K562 (cell line): ENCODE data around the gene GASK1B.

Experiments used
- CTCF ChIP-seq, 3 experiments: IDR thresholded peaks in 2 of 3; conservative IDR thresholded peaks in 1 of 3; 2 replicates each; pipeline ENCODE4 v1.5.1; 2011 to 2012; ENCODE audit warnings: low read length in 3 of 3, mild to moderate bottlenecking in 3 of 3, control low read depth in 2 of 3, improper control_type of control experiment in 1 of 3, inconsistent platforms in 1 of 3, low read depth in 1 of 3, mixed read lengths in 1 of 3, moderate library complexity in 1 of 3; ENCODE audit not compliant: insufficient read depth in 2 of 3
- EZH2 ChIP-seq: IDR thresholded peaks from 2 replicates; pipeline ENCODE4 v1.6.1; 2012; ENCODE audit warnings: low read depth, mild to moderate bottlenecking, inconsistent platforms, low read length, borderline replicate concordance
- GABPA ChIP-seq: fragments of 200-800 bp; sonication (Bioruptor generic); conservative IDR thresholded peaks from 2 replicates; pipeline ENCODE4 v1.6.1; 2016; ENCODE audit warnings: low read depth, missing genetic modification characterization, missing compliant biosample characterization
- HDAC2 ChIP-seq: fragments of 450-650 bp; IDR thresholded peaks from 2 replicates; pipeline ENCODE4 v1.6.1; 2016; ENCODE audit warnings: mild to moderate bottlenecking
- MAFG ChIP-seq: fragments of 450-650 bp; conservative IDR thresholded peaks from 2 replicates; pipeline ENCODE4 v1.6.1; 2016; ENCODE audit warnings: missing genetic modification characterization, missing compliant biosample characterization
- MBD2 ChIP-seq: sonication (generic); IDR thresholded peaks from 2 replicates; pipeline ENCODE4 v1.6.1; 2016; ENCODE audit warnings: low read depth, borderline replicate concordance
- PKNOX1 ChIP-seq: fragments of 450-650 bp; IDR thresholded peaks from 2 replicates; pipeline ENCODE4 v1.6.1; 2016
- PRDM10 ChIP-seq: fragments of 450-650 bp; IDR thresholded peaks from 2 replicates; pipeline ENCODE4 v1.6.1; 2018; ENCODE audit not compliant: partially characterized antibody
- TEAD1 ChIP-seq, 2 experiments: fragments of 450-650 bp in 1 of 2; sonication (generic) in 1 of 2; formaldehyde crosslinking; IDR thresholded peaks; 2 replicates each; pipeline versions ENCODE4 v1.4.0 to v1.8.0; 2020 to 2022; ENCODE audit warnings: mild to moderate bottlenecking in 2 of 2, missing genetic modification reagents in 1 of 2
- ZBTB1 ChIP-seq: sonication (generic); formaldehyde crosslinking; IDR thresholded peaks from 2 replicates; pipeline ENCODE4 v1.8.1; 2023; ENCODE audit warnings: missing genetic modification reagents, low read depth, mild to moderate bottlenecking, borderline replicate concordance
- ZBTB43 ChIP-seq: sonication (generic); formaldehyde crosslinking; IDR thresholded peaks from 2 replicates; pipeline ENCODE4 v1.8.0; 2023; ENCODE audit warnings: mild to moderate bottlenecking, missing genetic modification reagents
- ZNF431 ChIP-seq: sonication (generic); formaldehyde crosslinking; IDR thresholded peaks from 2 replicates; pipeline ENCODE4 v1.8.0; 2022; ENCODE audit warnings: mild to moderate bottlenecking, missing genetic modification reagents
- ZNF561 ChIP-seq: fragments of 450-650 bp; formaldehyde crosslinking; conservative IDR thresholded peaks from 2 replicates; pipeline ENCODE4 v1.4.0; 2020; ENCODE audit warnings: mild to moderate bottlenecking, moderate library complexity

- TF ChIP-seq CTCF (IDR thresholded peaks at IDR 0.05 in 2 of 3, conservative IDR thresholded peaks at IDR 0.05 in 1 of 3; ENCODE audit: insufficient read depth in 2 of 3, low read depth in 1 of 3, low read length in 3 of 3): no peak
- no peak for TF ChIP-seq ZNF431
- no peak for TF ChIP-seq MAFG (tag)
- no peak for TF ChIP-seq PRDM10
- TF ChIP-seq ZBTB1: no peak
- TF ChIP-seq MBD2: no peak
- TF ChIP-seq ZBTB43 (CRISPR knock-in tag): no peak
- no peak for TF ChIP-seq GABPA
- no peak for TF ChIP-seq HDAC2
- no peak for TF ChIP-seq EZH2
- no peak for TF ChIP-seq ZNF561 (CRISPR knock-in tag)
- no peak for TF ChIP-seq PKNOX1
- TF ChIP-seq TEAD1 (CRISPR knock-in tag; IDR thresholded peaks at IDR 0.05): no peak
These were observed 42.0 kb upstream of the GASK1B start for GRCh38 chr4:158214856-158215255.
